ENCODE data around the gene OCRL.

GRCh38 chrX:129495900-129496299 lies 44.2 kb upstream of the OCRL start:
- TF ChIP-seq CTCF (IDR thresholded peaks at IDR 0.05) (no peak), POLR2A (IDR thresholded peaks at IDR 0.05) (no peak)

All from uterus (tissue), 2 donors.